Fibroblast of the aortic adventitia (primary cell): ENCODE measurements around the gene RINL. TPM values are rescaled to one million over a fixed set of nuclear protein-coding genes. Genes with fewer than 3 reads are reported as not detected.

Experiments used
- DNase-seq: peaks from one replicate; pipeline ENCODE4 v3.0.0-alpha.2; 2010; ENCODE audit warnings: low read depth
- H3K4me3 ChIP-seq: 2 replicates; pipeline ENCODE4 v1.5.1; 2011; ENCODE audit warnings: low read depth, mild to moderate bottlenecking, control low read depth, low read length, moderate library complexity
- CTCF ChIP-seq: IDR thresholded peaks from 2 replicates; pipeline ENCODE4 v1.5.1; 2011; ENCODE audit warnings: mild to moderate bottlenecking, low read length, control low read depth, inconsistent platforms; ENCODE audit not compliant: insufficient read depth
- total RNA-seq: library from RNA; depleted of rRNA; stranded (reverse); fragments of >200 nt; gene quantifications from 2 replicates; pipeline ENCODE4 v1.2.3, GENCODE V29; 2012; ENCODE audit warnings: low replicate concordance

The RINL gene
- total RNA-seq, 1 donor, result 0.81 TPM

- DNase-seq, result no peak
- no peak overlapping the region for H3K4me3 ChIP-seq
- no peak for TF ChIP-seq CTCF
These were observed 32.6 kb downstream of the RINL start for GRCh38 chr19:38845374-38846024.

GRCh38 chr19:38844093-38844686 lies 33.9 kb downstream of the RINL start:
- no peak overlapping the region for H3K4me3 ChIP-seq
- DNase-seq, result no peak

GRCh38 chr19:38843175-38843758 lies 34.8 kb downstream of the RINL start:
- DNase-seq, result no peak
- no peak for TF ChIP-seq CTCF
- H3K4me3 ChIP-seq, result no peak overlapping the region

More at GRCh38 chr19:38844093-38844686, 33.9 kb downstream of the RINL start:
- no peak for TF ChIP-seq CTCF

GRCh38 chr19:38842439-38843174 lies 35.5 kb downstream of the RINL start:
- H3K4me3 ChIP-seq, result no peak overlapping the region
- no peak for DNase-seq
- TF ChIP-seq CTCF, result no peak

- no peak for DNase-seq
- no peak overlapping the region for H3K4me3 ChIP-seq
- TF ChIP-seq CTCF, result no peak
These were observed 36.2 kb downstream of the RINL start for GRCh38 chr19:38841787-38842438.

- no peak for TF ChIP-seq CTCF
- no peak for DNase-seq
- H3K4me3 ChIP-seq, result no peak overlapping the region
These were observed 36.8 kb downstream of the RINL start for GRCh38 chr19:38841180-38841766.
